Liver (tissue), 9 donors: ENCODE data around the gene COL5A1. TPM values are rescaled to one million over a fixed set of nuclear protein-coding genes. Genes with fewer than 3 reads are reported as not detected.

Experiments used
- DNase-seq: peaks from one replicate; pipeline ENCODE4 v3.0.0-alpha.2; 2017; ENCODE audit warnings: low spot score
- H3K27ac ChIP-seq, 2 donors: one replicate each; pipeline ENCODE4 v1.7.0; 2013; ENCODE audit warnings: inconsistent platforms in 2 of 2, low read length in 2 of 2, control low read depth in 1 of 2, low read depth in 1 of 2, mild to moderate bottlenecking in 1 of 2
- H3K27me3 ChIP-seq, 4 donors: one replicate each; pipeline versions ENCODE4 v1.6.1 to v1.7.0; 2013; ENCODE audit warnings: low read length in 3 of 4, inconsistent platforms in 1 of 4, mild to moderate bottlenecking in 1 of 4, moderate library complexity in 1 of 4; ENCODE audit not compliant: control insufficient read depth in 4 of 4, insufficient read depth in 4 of 4
- H3K36me3 ChIP-seq, 4 donors: one replicate each; pipeline versions ENCODE4 v1.6.1 to v1.7.0; 2013; ENCODE audit warnings: low read length in 3 of 4, mild to moderate bottlenecking in 3 of 4, low read depth in 1 of 4, moderate library complexity in 1 of 4; ENCODE audit not compliant: control insufficient read depth in 4 of 4, insufficient read depth in 3 of 4
- H3K4me1 ChIP-seq, 4 donors: one replicate each; pipeline versions ENCODE4 v1.6.1 to v1.7.0; 2013; ENCODE audit warnings: low read length in 3 of 4, mild to moderate bottlenecking in 3 of 4, moderate library complexity in 1 of 4; ENCODE audit not compliant: control insufficient read depth in 4 of 4, insufficient read depth in 4 of 4
- H3K4me3 ChIP-seq, 3 donors: one replicate each; pipeline versions ENCODE4 v1.6.1 to v1.7.0; 2013; ENCODE audit warnings: low read length in 3 of 3, control low read depth in 1 of 3, low read depth in 1 of 3, mild to moderate bottlenecking in 1 of 3
- H3K9ac ChIP-seq, 2 donors: one replicate each; pipeline ENCODE4 v1.7.0; 2013; ENCODE audit warnings: low read length in 2 of 2, mild to moderate bottlenecking in 2 of 2, moderate library complexity in 2 of 2, control low read depth in 1 of 2, low read depth in 1 of 2
- H3K9me3 ChIP-seq, 4 donors: one replicate each; pipeline versions ENCODE4 v1.6.1 to v1.7.0; 2013; ENCODE audit warnings: low read length in 3 of 4; ENCODE audit not compliant: control insufficient read depth in 4 of 4
- CTCF ChIP-seq: fragments of 150-350 bp; IDR thresholded peaks from 2 replicates; pipeline ENCODE4 v1.5.1; 2017; ENCODE audit warnings: improper control_type of control experiment, low read depth, low read length; ENCODE audit not compliant: missing input control
- EGR1 ChIP-seq, 2 donors: IDR thresholded peaks; 2 replicates each; pipeline ENCODE4 v1.6.1; 2016 to 2018; ENCODE audit warnings: antibody characterized with exemption in 2 of 2, low read depth in 2 of 2
- FOXA1 ChIP-seq: IDR thresholded peaks from 2 replicates; pipeline ENCODE4 v1.6.1; 2016; ENCODE audit warnings: antibody characterized with exemption
- FOXA2 ChIP-seq: IDR thresholded peaks from 2 replicates; pipeline ENCODE4 v1.6.1; 2016; ENCODE audit warnings: antibody characterized with exemption
- GABPA ChIP-seq, 2 donors: IDR thresholded peaks in 1 of 2; conservative IDR thresholded peaks in 1 of 2; 2 replicates each; pipeline ENCODE4 v1.6.1; 2016; ENCODE audit warnings: antibody characterized with exemption in 2 of 2, mild to moderate bottlenecking in 1 of 2, moderate library complexity in 1 of 2
- HNF4A ChIP-seq, 2 donors: conservative IDR thresholded peaks; 2 replicates each; pipeline ENCODE4 v1.6.1; 2016; ENCODE audit warnings: antibody characterized with exemption in 2 of 2, mild to moderate bottlenecking in 2 of 2
- HNF4G ChIP-seq: IDR thresholded peaks from 2 replicates; pipeline ENCODE4 v1.6.1; 2016; ENCODE audit warnings: antibody characterized with exemption
- JUND ChIP-seq, 2 donors: IDR thresholded peaks; 2 replicates each; pipeline ENCODE4 v1.6.1; 2016; ENCODE audit warnings: antibody characterized with exemption in 2 of 2
- MAX ChIP-seq: IDR thresholded peaks from 2 replicates; pipeline ENCODE4 v1.6.1; 2016; ENCODE audit warnings: antibody characterized with exemption
- NR2F2 ChIP-seq: IDR thresholded peaks from 2 replicates; pipeline ENCODE4 v1.6.1; 2016; ENCODE audit warnings: antibody characterized with exemption
- RAD21 ChIP-seq, 2 donors: IDR thresholded peaks; 2 replicates each; pipeline ENCODE4 v1.6.1; 2016; ENCODE audit warnings: antibody characterized with exemption in 2 of 2, mild to moderate bottlenecking in 2 of 2
- RXRA ChIP-seq, 2 donors: IDR thresholded peaks; 2 replicates each; pipeline ENCODE4 v1.6.1; 2017 to 2018; ENCODE audit warnings: antibody characterized with exemption in 2 of 2, mild to moderate bottlenecking in 1 of 2
- SP1 ChIP-seq: IDR thresholded peaks from 2 replicates; pipeline ENCODE4 v1.6.1; 2018; ENCODE audit warnings: antibody characterized with exemption, mild to moderate bottlenecking
- TAF1 ChIP-seq: conservative IDR thresholded peaks from 2 replicates; pipeline ENCODE4 v1.6.1; 2016; ENCODE audit warnings: antibody characterized with exemption, mild to moderate bottlenecking
- YY1 ChIP-seq: IDR thresholded peaks from 2 replicates; pipeline ENCODE4 v1.6.1; 2016; ENCODE audit warnings: antibody characterized with exemption, mild to moderate bottlenecking
- WGBS: extraction: QIAGEN DNeasy Blood & Tissue Kit; methylation state at CpG from one replicate; pipeline ENCODE4 v1.1.7; 2013; 5-methylcytosine and 5-hydroxymethylcytosine counted together
- polyA plus RNA-seq, 2 donors: library from polyadenylated mRNA; stranded (reverse) in 1 of 2; unstranded in 1 of 2; fragments of 200-250 nt in 1 of 2; fragments of >200 nt in 1 of 2; fragmentation: Nextera tagmentation in 1 of 2; extraction: Ambion mirVana in 1 of 2; gene quantifications; one replicate each; pipeline versions ENCODE4 v1.2.1 to v1.2.3, GENCODE V29; 2013 to 2015
- total RNA-seq, 2 donors: library from RNA; depleted of rRNA; stranded (reverse); fragments of >200 nt; gene quantifications; one replicate each; pipeline ENCODE4 v1.2.3, GENCODE V29; 2014
- TF ChIP-seq, protein P1 (sequence below): IDR thresholded peaks from 2 replicates; pipeline ENCODE4 v1.6.1; 2016; ENCODE audit warnings: antibody characterized with exemption, mild to moderate bottlenecking
- TF ChIP-seq, protein P2 (sequence below): IDR thresholded peaks from 2 replicates; pipeline ENCODE4 v1.6.1; 2016; ENCODE audit warnings: antibody characterized with exemption
- TF ChIP-seq, protein P3 (sequence below): IDR thresholded peaks from 2 replicates; pipeline ENCODE4 v1.6.1; 2016; ENCODE audit warnings: antibody characterized with exemption
- donor health status: healthy.
- donor health status: healthy.
- donor health status: healthy.
- donor health status: healthy.
- donor health status: healthy.

Gene COL5A1
- total and polyA plus RNA-seq, 4 donors: 0.67 to 15.6 (median 11.2) TPM

DNA sequence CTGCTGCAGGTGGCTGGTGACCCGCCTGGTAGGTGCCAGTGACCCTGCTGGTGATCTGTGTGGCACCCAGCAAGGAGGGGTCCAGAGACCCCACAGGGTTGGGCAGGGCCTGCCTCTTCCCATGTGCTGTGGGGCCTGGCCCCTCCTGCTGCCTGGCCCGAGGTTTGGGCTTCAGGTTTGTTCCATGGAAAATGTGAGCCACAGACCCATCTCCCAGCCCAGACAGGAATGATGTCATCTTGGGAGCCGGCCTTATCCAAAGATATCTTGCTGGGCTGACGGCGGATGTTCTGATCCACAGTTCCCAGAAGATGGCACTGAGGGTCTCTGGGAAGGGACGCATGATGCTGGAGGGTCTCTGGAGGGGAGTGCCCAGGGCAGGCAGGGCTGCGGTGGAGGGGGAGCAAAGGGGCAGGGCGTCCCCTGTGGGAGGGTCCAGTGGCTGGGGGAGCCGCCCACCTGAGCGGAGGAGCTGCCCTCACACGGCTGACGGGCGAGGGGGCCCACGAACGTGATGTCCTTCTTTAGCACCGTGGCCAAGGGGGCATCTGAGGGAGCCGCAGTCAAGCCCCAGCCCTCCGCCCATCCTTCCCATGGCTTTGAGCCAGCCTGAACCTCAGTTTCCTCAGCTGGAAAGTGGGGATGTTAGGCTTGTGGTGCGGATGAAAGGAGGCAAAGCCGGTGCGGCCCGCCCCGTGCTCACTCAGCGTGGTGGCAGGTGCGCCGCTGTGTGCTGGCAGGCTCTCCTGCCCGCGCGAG is 68.1 kb downstream of the COL5A1 start:
- Histone ChIP-seq H3K9ac (no peak overlapping the region), H3K36me3 (no peaks in the 10 kb centered on the region), H3K9me3 (no peaks in the 10 kb centered on the region), H3K4me1 (no peaks in the 10 kb centered on the region), H3K27me3 (peaks cover 0 to 4% (median 0%) of the 10 kb centered on the region in 4 donors), H3K27ac (no peak overlapping the region), H3K4me3 (no peak overlapping the region)
- TF ChIP-seq SP1 (no peak), HNF4G (no peak), RAD21 (IDR thresholded peaks at IDR 0.05) (no peak), RXRA (IDR thresholded peaks at IDR 0.05) (no peak), TAF1 (no peak), YY1 (no peak), HNF4A (conservative IDR thresholded peaks at IDR 0.05) (no peak), MAX (no peak), CTCF (no peak), JUND (IDR thresholded peaks at IDR 0.05) (no peak), EGR1 (IDR thresholded peaks at IDR 0.05; ENCODE audit: low read depth in 2 of 2) (no peak), GABPA (IDR thresholded peaks at IDR 0.05 in 1 of 2, conservative IDR thresholded peaks at IDR 0.05 in 1 of 2) (no peak), FOXA2 (no peak), FOXA1 (no peak), NR2F2 (no peak)
- TF ChIP-seq, protein P1, sequence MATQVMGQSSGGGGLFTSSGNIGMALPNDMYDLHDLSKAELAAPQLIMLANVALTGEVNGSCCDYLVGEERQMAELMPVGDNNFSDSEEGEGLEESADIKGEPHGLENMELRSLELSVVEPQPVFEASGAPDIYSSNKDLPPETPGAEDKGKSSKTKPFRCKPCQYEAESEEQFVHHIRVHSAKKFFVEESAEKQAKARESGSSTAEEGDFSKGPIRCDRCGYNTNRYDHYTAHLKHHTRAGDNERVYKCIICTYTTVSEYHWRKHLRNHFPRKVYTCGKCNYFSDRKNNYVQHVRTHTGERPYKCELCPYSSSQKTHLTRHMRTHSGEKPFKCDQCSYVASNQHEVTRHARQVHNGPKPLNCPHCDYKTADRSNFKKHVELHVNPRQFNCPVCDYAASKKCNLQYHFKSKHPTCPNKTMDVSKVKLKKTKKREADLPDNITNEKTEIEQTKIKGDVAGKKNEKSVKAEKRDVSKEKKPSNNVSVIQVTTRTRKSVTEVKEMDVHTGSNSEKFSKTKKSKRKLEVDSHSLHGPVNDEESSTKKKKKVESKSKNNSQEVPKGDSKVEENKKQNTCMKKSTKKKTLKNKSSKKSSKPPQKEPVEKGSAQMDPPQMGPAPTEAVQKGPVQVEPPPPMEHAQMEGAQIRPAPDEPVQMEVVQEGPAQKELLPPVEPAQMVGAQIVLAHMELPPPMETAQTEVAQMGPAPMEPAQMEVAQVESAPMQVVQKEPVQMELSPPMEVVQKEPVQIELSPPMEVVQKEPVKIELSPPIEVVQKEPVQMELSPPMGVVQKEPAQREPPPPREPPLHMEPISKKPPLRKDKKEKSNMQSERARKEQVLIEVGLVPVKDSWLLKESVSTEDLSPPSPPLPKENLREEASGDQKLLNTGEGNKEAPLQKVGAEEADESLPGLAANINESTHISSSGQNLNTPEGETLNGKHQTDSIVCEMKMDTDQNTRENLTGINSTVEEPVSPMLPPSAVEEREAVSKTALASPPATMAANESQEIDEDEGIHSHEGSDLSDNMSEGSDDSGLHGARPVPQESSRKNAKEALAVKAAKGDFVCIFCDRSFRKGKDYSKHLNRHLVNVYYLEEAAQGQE: no peak
- TF ChIP-seq, protein P2, sequence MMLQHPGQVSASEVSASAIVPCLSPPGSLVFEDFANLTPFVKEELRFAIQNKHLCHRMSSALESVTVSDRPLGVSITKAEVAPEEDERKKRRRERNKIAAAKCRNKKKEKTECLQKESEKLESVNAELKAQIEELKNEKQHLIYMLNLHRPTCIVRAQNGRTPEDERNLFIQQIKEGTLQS: no peak
- TF ChIP-seq, protein P3, sequence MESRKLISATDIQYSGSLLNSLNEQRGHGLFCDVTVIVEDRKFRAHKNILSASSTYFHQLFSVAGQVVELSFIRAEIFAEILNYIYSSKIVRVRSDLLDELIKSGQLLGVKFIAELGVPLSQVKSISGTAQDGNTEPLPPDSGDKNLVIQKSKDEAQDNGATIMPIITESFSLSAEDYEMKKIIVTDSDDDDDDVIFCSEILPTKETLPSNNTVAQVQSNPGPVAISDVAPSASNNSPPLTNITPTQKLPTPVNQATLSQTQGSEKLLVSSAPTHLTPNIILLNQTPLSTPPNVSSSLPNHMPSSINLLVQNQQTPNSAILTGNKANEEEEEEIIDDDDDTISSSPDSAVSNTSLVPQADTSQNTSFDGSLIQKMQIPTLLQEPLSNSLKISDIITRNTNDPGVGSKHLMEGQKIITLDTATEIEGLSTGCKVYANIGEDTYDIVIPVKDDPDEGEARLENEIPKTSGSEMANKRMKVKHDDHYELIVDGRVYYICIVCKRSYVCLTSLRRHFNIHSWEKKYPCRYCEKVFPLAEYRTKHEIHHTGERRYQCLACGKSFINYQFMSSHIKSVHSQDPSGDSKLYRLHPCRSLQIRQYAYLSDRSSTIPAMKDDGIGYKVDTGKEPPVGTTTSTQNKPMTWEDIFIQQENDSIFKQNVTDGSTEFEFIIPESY: no peak
- 85% methylated on average over 29 of the region's 29 CpGs for WGBS
- no peak for DNase-seq
